Activated gamma-delta T cell (primary cell): ENCODE results near the gene MAPK10.
"Not testable (repeated sequence)": the region's sequence is repeated elsewhere in the genome, so short reads cannot be mapped to it uniquely, and the experiment has no call there.

Experiments
- DNase-seq: peaks from one replicate; lab custom pipeline; 2025; lab: John Stamatoyannopoulos, UW

Gene MAPK10

GRCh38 chr4:86106475-86106874, 253.4 kb downstream of the MAPK10 start:
- no peak for DNase-seq

- DNase-seq = no peak
Measured at GRCh38 chr4:86101841-86102240, 258.0 kb downstream of the MAPK10 start.

GRCh38 chr4:86101410-86101809, 258.4 kb downstream of the MAPK10 start:
- DNase-seq = no peak

GRCh38 chr4:86100539-86101215, 259.2 kb downstream of the MAPK10 start:
- no peak for DNase-seq

GRCh38 chr4:86099348-86099747, 260.5 kb downstream of the MAPK10 start:
- no peak for DNase-seq

- DNase-seq = no peak
Measured at GRCh38 chr4:86098691-86099090, 261.2 kb downstream of the MAPK10 start.

GRCh38 chr4:86096373-86096772, 263.5 kb downstream of the MAPK10 start:
- DNase-seq = no peak

GRCh38 chr4:86092684-86093083, 267.2 kb downstream of the MAPK10 start:
- no peak for DNase-seq

- no peak for DNase-seq
Measured at GRCh38 chr4:86091201-86091600, 268.7 kb downstream of the MAPK10 start.

GRCh38 chr4:86089781-86090323, 270.0 kb downstream of the MAPK10 start:
- DNase-seq = no peak

GRCh38 chr4:86089053-86089452, 270.8 kb downstream of the MAPK10 start:
- DNase-seq = no peak

GRCh38 chr4:86075796-86076195, 284.1 kb downstream of the MAPK10 start:
- not testable (repeated sequence) for DNase-seq

GRCh38 chr4:86060341-86060740, 299.5 kb downstream of the MAPK10 start:
- DNase-seq = no peak

GRCh38 chr4:86058621-86059020, 301.2 kb downstream of the MAPK10 start:
- DNase-seq = no peak

GRCh38 chr4:86055898-86056297, 304.0 kb downstream of the MAPK10 start:
- no peak for DNase-seq

GRCh38 chr4:86054286-86055032, 305.4 kb downstream of the MAPK10 start:
- no peak for DNase-seq

- DNase-seq = no peak
Measured at GRCh38 chr4:86050496-86050895, 309.4 kb downstream of the MAPK10 start.

GRCh38 chr4:86048426-86048825, 311.4 kb downstream of the MAPK10 start:
- no peak for DNase-seq

GRCh38 chr4:86044593-86044985, 315.3 kb downstream of the MAPK10 start:
- DNase-seq = no peak

- DNase-seq = no peak
Measured at GRCh38 chr4:86043755-86044592, 315.9 kb downstream of the MAPK10 start.

GRCh38 chr4:86038037-86038436, 321.8 kb downstream of the MAPK10 start:
- no peak for DNase-seq

GRCh38 chr4:86036736-86037135, 323.1 kb downstream of the MAPK10 start:
- DNase-seq = no peak
